HG02938 (cell line): ENCODE data around the gene HS3ST5.
A peak's percentile ranks its signal among the peaks of the same experiment; 100 is the strongest.
"Not testable (repeated sequence)": the region's sequence is repeated elsewhere in the genome, so short reads cannot be mapped to it uniquely, and the experiment has no call there.

Source experiments
- ATAC-seq: cut with Tn5 transposase; IDR thresholded peaks from one replicate; pipeline ENCODE4 v1.9.1; 2021; ENCODE audit warnings: mild to moderate bottlenecking, moderate library complexity; ENCODE audit not compliant: unreplicated experiment

Gene HS3ST5

DNA sequence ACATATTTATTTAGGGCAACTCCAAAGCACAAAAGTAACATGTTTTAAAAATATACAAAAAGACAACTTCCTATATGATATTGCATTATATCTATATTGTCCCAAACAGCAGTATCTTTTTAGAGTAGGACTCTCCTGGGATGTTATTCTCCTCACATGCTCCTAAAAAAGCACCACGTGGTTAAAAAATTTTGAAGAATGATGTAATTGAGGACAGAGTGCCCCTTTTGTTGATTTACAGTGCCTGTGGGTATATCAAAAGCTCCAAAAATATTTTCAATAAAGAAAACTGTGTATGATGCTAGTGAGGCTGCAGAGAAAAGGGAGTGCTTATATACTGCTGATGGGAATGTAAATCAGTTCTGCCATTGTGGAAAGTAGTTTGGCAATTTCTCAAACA is 241.6 kb downstream of the HS3ST5 start:
- no peak for ATAC-seq

DNA sequence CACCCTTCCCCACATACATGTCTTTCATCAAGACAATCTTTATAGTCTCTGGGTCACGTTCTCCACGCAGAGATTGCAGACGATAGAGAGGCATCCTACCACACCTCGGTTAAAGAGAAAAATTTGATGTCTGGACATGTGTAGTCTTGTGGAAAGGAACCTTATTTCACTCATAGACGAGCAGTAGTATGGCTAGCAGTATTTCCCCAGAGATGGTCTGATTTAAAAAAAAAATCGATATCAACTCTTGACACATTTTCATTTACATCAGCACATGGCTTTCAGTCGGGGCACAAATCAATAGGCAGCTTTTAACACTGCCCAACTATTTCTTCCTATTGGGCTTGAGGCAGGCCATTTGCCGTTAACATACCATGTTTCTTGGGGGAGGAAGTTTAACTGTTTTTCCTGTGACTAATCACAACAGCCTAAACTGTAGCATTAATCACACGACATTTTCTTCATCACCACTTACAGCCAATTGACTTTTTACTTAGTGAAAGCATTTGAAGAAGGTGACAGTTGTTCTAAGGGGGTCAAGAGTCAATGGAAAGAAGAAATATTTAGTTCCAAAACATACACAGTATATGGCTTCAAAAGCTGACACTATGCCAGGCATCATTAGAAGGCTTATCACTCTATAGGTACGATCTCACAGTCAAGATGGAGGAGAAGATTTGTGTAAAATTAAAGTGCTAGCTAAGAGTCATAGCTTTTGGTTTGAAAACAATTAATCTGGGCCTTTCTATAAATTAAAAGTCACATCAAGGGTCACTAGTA is 242.4 kb downstream of the HS3ST5 start:
- no peak for ATAC-seq

DNA sequence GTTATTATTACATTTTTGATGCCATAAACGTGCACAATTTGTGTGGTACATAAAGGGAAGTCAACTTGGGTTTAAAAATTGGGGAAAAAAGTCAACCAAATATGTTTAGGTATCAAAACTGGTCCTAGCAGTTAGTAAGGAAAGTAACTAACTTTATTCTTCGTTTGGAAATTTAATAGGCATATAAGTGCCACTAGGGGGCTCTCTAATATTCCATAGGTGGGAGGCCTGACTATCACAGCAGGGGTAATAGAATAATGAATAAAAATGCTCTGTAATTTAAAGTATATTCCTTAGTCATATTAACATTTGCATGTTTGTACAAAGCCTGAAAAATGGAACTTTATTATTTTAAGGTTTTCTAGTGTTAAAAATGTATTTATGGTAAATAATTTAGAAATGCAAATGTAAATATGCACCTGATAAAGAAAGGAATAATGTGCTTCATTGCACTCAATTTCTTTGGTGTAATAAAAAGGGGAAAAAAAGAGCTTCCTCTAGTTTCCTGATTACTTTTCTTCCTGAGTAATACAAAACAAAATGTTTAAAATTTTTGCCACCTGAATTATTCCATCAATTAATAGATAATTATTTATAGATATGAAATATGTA is 246.2 kb downstream of the HS3ST5 start:
- ATAC-seq = peak; percentile 60

DNA sequence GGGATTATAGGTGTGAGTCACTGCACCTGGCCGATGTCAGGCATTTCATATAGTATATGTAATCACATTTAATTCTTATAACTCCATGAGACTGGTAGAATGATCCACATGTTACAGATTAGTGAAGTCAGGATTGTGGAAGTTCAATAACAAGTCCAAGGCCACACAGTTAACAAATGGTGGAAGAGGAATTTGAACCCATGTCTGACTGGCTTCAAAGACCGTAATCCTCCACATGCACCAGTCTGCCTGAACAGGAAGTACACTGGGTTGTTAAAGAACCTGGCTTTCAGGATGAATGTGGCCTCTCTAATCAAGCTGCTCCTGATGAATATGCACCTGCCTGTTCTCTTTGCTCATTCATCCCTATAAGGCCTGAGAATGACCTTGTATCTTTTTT is 249.9 kb downstream of the HS3ST5 start:
- no peak for ATAC-seq

DNA sequence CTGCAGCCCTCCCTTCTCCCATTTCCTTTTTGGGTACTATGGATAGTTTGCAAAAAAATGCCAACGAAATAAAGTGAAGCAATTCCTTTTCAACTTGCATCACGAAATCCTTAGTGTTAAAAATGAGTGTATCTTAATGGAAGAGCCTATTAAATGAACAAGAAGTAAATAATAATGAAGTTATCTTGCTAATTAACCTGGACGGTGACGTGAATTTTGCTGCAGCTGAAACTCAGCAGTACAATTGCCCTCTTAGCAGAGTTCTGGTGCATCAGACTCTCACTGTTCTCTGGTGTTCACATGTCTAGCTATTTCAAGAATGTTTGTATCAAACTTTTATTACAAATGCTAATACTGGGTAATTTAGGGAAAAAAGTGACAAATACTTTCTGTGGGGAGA is 252.2 kb downstream of the HS3ST5 start:
- ATAC-seq = no peak

DNA sequence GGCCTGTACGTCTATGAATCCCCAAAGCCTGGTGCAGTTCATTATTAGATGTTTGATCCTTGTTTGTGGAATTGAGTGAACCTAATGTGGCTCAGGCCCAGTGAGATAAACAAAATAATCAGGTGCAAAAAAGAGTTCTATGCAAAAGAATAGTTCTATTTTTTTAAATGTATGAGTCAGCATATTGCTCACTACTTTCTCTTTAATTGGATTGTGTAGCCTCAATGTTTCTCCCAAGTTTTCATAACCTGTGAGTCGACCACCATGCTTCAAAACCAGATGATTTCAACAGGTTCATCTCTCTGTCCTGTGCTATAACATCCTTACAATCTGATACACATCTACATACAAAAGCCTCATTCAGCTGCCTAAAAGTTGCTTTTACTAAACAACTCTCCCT is 255.3 kb downstream of the HS3ST5 start:
- ATAC-seq = no peak

DNA sequence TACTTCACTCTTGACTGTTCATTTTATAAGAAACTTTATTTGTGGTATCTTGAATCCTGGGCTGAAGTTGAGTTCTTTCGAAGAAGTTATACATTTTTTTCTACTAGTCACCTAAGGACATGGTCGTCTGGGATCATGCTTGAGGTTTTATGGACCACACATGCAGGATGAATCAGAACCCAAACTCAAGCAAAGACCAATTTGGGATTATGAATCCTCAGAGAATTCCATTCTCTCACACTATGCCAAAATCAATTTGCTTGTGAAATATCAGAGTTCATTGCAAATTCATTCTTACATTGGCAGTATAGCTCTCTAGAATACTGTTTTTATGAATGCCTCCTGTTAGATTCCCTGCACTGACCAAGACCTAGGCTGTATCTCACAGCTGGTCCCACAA is 257.6 kb downstream of the HS3ST5 start:
- no peak for ATAC-seq

DNA sequence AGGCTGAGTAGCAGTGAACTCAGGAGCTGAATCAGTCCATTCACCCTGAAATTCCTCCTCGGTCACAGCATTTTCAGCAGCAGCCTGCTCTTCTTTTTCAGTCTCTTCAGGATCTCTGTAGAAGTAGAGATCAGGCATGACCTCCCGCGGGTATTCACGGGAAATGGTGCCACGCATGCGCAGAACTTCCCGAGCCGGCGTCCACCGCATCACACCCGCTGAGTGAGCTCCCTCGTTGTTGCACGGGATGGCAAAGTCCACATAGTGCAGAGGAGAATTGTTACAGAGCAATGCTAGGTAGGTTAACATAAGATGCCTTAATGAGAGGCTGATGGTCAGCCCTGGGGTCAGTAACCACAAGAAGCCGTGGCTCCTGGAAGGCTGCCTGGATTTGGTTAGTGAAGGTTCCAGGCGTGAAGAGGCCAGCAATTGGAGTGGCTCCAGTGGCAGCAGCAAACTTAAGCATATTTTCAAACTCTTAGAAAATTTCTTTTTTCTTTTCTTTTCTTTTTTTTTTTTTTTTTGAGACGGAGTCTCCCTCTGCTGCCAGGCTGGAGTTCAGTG is 258.4 kb downstream of the HS3ST5 start:
- ATAC-seq = no peak

DNA sequence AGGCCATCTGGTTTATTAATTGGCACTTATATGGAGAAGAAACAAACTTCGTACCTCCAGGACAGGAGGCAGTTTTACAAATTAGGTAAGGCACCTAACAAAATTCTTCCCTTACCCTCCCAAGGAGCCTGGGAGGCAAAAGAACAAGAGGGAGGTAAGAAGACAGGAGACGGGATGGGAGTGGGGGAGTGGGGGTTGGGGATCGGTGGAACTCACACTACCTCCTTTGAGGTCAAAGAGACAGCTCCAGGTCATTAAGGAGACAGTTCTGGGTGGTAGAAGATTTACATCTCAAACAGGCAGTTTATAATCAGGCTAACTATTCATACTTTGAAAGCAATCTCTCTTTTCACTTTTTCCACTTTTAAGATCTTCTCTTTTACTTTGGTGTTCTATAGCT is 259.6 kb downstream of the HS3ST5 start:
- no peak for ATAC-seq

DNA sequence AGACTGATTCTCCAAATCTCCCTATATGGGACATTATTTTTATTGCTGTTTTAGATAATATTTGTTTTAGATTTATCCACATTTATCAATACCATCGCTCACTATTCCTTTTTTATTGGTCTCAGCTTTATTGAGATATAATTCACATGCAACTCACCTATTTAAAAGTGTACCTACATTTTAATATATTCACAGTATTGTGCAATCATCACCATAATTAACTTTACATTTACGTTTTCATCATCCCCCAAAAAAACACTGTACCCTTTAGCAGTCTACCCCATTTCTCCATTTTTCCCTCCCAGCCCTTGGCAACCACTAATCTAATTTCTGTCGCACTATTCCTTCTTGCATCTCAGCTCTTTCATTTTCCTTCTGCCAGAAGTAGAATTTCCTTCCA is 261.1 kb downstream of the HS3ST5 start:
- ATAC-seq = no peak

DNA sequence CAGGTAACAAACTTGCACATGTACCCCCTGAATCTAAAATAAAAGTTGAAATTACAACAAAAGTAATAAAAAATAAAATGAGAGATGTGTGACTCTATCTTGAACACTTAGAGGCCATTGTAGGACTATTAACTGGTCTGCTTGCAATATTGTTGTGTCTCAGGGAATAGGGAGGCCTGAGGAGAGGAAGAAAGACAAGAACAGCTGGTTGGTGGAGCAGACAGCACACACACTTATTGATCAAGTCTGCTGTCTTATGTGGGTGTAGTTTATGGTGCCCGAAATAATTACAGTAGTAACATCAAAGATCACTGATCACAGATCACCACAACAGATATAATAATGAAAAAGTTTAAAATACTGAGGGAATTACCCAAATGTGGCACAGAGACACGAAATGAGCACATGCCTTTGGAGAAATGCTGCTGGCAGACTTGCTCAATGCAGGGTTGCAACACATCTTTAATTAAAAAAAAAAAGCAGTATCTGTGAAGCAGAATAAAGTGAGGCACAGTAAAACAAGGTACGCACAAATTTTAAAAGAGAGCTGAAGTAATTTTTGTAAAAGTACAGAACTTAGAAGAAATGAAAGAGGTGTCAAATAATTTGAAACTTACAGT is 261.8 kb downstream of the HS3ST5 start:
- no peak for ATAC-seq

DNA sequence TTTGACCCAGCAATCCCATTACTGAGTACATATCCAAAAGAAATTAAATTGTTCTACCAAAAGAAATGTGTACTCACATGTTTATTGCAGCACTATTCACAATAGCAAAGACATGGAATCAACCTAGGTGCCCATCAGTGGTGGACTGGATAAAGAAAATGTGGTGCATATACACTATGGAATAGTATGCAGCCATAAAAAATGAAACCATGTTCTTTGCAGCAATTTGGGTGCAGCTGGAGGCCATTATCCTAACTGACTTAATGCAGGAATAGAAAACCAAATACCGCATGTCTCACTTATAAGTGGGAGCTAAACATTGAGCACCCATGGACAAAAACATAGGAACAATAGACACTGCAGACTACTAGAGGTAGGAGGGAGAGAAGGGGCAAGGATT is 262.4 kb downstream of the HS3ST5 start:
- ATAC-seq = not testable (repeated sequence)

DNA sequence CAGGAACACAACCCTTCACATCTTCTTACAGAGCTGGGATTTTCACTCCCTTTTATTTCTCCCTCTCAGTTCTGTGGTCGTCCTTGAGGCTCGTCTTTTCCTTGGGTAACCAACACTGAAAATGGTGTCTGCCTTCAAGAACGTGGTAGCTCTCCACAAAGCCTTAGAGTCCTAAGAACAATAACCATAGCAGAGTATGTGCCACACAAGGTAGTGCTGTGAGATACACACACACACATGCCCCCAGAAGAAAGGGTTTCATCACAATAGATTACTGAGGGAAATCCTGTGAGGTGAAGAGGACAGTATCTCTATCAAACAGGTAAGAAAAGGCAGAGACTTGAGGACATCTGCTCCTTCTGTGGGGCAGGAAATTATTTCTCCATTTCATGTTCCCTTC is 267.0 kb downstream of the HS3ST5 start:
- ATAC-seq = no peak

DNA sequence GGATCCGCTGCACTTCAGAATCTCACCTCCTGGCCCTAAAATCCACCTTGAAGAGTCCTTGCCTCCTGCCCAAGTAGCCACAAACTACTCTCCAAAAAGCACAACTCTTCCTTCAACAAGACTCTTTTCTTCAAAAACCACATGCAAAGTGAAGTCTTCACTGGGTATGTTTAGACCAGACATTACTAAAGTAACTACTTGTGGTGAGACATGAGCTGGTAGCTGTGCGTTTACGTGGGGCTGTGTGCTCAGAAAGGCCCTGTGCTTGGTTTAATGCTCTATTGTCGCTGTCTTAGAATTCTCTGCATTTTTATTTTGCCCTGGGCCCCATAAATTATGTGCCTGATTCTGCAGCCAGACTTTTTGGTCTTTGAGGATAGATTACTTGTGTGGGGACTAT is 267.5 kb downstream of the HS3ST5 start:
- no peak for ATAC-seq

DNA sequence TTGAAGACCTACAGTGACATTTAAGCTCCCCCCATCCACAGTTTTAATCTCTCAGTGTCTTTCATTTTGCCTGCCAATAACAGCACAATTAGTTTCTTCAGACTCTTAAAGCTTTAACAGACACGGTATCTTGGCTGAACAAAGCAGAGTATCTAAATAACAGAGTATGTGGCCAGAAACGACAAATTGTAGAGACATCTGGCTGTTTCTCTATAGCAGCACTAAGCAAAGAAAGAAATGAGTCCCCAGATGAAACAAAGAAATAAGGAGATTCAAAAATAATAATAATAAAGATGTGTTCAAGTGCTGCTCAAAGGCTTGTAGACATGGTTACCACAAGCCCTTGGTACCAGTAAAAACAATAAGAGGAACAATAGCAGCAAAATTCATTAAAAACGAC is 274.1 kb downstream of the HS3ST5 start:
- no peak for ATAC-seq

DNA sequence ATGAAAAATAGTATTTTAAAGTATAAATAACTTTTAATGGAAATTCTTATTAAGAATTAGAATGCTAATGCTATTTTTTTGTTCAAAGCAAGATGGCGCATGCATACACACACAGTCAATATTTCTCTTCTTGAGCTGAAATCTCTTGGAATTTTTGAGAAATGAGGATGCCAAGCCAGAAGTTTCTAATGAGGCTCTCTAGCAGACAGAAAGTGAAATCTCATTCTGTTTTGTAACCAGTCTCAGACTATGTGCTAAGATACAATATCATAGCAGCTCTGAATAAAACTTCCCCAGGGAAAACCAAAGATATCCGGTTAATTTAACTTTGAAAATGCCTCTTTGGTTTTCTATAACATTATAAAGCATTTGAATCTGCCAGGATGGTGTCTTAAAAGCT is 274.7 kb downstream of the HS3ST5 start:
- ATAC-seq = no peak

DNA sequence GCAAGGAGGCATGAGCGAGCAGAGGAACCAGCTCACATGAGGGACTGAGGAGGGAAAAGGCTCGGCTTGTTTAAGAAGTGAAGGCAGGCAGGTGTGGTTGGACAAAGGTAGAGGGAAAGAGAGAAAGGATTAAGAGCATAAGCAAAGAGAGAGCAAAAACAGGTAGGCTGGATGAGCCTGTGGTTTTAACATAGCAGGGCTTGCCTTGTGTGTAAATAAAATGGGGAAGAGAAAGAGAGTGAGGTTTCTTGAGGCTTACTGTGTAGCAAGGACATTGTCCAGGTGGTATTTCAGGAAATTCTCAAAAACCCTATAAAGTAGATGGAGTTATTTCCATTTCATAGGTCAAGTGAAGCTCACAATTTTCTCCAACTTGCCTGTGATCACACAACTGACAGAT is 278.0 kb downstream of the HS3ST5 start:
- no peak for ATAC-seq

DNA sequence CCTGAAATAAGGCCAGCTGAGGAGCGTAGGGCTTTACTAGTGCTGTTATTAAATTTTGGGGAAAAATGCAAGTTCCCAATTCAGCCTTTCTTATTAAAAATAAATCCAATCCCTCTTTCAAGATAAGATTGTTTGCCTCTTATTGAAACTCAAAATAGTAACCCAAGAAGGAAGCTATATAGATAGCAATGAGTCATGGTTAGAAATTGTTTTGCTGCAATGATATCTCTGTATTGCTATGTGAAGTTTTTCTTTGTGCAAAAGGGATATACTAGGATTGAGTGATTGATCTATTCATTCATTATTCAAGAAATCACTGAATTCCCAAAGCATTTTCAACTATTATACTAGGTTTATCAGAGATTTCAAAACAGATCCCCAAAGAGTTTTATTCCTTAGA is 278.9 kb downstream of the HS3ST5 start:
- no peak for ATAC-seq

DNA sequence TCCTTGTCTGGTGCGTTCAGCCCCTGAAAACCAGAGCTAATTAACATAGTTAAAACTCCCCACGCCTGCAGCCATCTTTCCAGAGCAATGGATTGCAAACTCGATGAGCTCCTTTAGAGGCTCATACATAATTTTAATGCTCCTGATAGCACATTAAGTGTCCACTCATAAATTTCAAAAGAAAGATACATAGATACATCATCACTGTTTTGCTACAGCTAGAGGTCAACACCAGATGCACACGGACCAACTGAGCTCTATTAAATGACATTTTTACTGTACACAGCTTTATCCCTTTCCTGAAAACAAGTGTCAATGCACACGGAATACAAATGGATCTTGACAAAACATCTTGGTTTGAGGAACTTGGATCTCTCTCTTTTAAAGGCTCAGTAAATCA is 280.6 kb downstream of the HS3ST5 start:
- no peak for ATAC-seq

DNA sequence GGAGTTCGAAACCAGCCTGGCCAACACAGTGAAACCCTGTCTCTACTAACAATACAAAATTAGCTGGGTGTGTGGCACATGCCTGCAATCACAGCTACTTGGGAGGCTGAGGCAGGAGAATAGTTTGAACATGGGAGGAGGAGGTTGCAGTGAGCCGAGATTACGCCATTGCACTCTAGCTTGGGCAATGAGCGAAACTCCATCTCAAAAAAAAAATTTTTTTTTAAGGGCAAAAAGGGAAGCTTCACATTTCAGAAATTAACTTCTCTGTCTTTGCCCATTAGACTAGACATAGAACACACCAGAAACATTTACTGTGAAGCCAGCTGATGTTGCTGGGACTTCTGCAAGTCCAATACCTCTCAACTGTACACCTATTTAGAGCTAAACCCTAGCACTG is 281.1 kb downstream of the HS3ST5 start:
- no peak for ATAC-seq

DNA sequence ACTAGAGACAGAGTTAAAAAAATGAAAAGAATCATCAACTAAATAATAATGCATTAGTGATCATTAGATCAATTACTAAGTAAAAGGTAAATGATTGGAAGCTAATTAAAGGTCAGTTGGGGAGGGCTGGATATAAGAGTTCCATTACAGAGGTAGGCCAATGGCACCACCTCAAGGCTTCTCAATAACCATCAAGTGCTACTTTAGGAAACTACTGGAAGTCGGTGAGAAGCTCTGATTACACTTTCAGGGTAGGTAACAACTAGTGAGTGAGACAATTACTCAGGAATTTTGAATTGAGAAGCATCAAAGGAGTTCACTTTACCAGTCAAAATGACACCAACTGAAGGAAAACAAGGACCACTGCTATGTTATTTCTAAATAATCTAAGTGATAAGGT is 281.7 kb downstream of the HS3ST5 start:
- no peak for ATAC-seq

DNA sequence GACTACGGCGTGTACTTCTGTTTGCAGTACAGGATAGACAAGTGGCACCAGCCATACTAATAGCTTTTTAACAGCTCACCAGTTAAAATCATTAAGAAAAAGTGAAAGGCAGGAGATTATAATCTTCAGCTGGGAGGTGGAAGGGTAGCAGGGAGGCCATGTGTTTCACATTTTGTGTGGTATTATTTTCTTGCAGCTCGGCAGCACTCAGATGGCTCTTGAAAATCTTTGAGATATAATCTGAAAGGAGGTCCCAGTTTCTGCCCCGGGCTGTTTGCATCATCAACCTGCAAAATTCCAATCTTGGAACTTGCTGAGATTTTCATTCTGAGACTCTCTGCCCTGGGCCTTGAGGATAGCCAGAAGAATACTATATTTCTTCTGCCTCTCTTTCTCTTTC is 284.4 kb downstream of the HS3ST5 start:
- no peak for ATAC-seq
